Panc1 (cell line): Measurements from ENCODE around the gene EPHB6. TPM values are rescaled to one million over a fixed set of nuclear protein-coding genes. Genes with fewer than 3 reads are reported as not detected.

Experiments
- ATAC-seq: fragments of 200-7000 bp; cut with Tn5 transposase; 2 replicates; pipeline ENCODE4 v1.9.1; 2020; ENCODE audit warnings: mild to moderate bottlenecking, moderate library complexity
- BruUV-seq: library from RNA; stranded (reverse); fragments of 400-500 nt; replicated peaks from 2 replicates; lab custom pipeline; 2021; lab: Mats Ljungman, UMichigan
- CTCF ChIA-PET: fragments of 300-600 bp; sonication (Branson Sonifier 250); formaldehyde crosslinking; loops from one replicate; lab custom pipeline; 2022; ENCODE audit warnings: antibody characterized with exemption; lab: Charles Lee
- POLR2A ChIA-PET: fragments of 300-600 bp; sonication (Branson Sonifier 250); formaldehyde crosslinking; loops from one replicate; lab custom pipeline; 2022; ENCODE audit warnings: antibody characterized with exemption; lab: Charles Lee
- DNase-seq: peaks from one replicate; pipeline ENCODE4 v3.0.0-alpha.2; 2010; ENCODE audit warnings: low read depth, low spot score
- H3K27ac ChIP-seq: 2 replicates; pipeline ENCODE4 v1.5.1; 2011; ENCODE audit warnings: mild to moderate bottlenecking, low read length, inconsistent platforms
- H3K27me3 ChIP-seq: fragments of 200-500 bp; sonication (Bioruptor generic); 2 replicates; pipeline ENCODE4 v1.6.0; 2014; ENCODE audit warnings: low read length, inconsistent platforms; ENCODE audit not compliant: control insufficient read depth, insufficient read depth
- H3K36me3 ChIP-seq: fragments of 200-500 bp; sonication (Bioruptor generic); 2 replicates; pipeline ENCODE4 v1.5.1; 2014; ENCODE audit warnings: inconsistent platforms, mild to moderate bottlenecking, low read length, moderate library complexity; ENCODE audit not compliant: control insufficient read depth, insufficient read depth
- H3K4me1 ChIP-seq: 2 replicates; pipeline ENCODE4 v1.5.1; 2011; ENCODE audit warnings: inconsistent platforms, mild to moderate bottlenecking, low read length, moderate library complexity; ENCODE audit not compliant: control insufficient read depth, insufficient read depth
- H3K4me3 ChIP-seq, 2 experiments: 2 replicates each; pipeline ENCODE4 v1.5.1; 2011 to 2012; ENCODE audit warnings: low read depth in 2 of 2, low read length in 2 of 2, mild to moderate bottlenecking in 2 of 2, inconsistent platforms in 1 of 2, moderate library complexity in 1 of 2
- H3K9me3 ChIP-seq: fragments of 200-500 bp; sonication (Bioruptor generic); 2 replicates; pipeline ENCODE4 v1.5.1; 2014; ENCODE audit warnings: low read depth, mild to moderate bottlenecking, inconsistent platforms, low read length, moderate library complexity; ENCODE audit not compliant: control insufficient read depth, insufficient read depth
- CTCF ChIP-seq: fragments of 450-650 bp; IDR thresholded peaks from 2 replicates; pipeline ENCODE4 v1.5.1; 2017; ENCODE audit warnings: mild to moderate bottlenecking
- POLR2AphosphoS5 ChIP-seq: IDR thresholded peaks from 2 replicates; pipeline ENCODE4 v1.6.1; 2012; ENCODE audit warnings: mild to moderate bottlenecking, low read depth, low read length, moderate library complexity
- REST ChIP-seq, 2 experiments: IDR thresholded peaks; 2 replicates each; pipeline ENCODE4 v1.6.1; 2011 to 2012; ENCODE audit warnings: low read depth in 2 of 2, control low read depth in 1 of 2, low read length in 1 of 2, mild to moderate bottlenecking in 1 of 2, moderate library complexity in 1 of 2; ENCODE audit not compliant: insufficient read depth in 1 of 2
- SIN3A ChIP-seq: IDR thresholded peaks from 2 replicates; pipeline ENCODE4 v1.6.1; 2012; ENCODE audit warnings: low read depth, mild to moderate bottlenecking, low read length, moderate library complexity, borderline replicate concordance; ENCODE audit not compliant: insufficient read depth
- TCF7L2 ChIP-seq: IDR thresholded peaks from 2 replicates; pipeline ENCODE4 v1.6.1; 2011; ENCODE audit warnings: mild to moderate bottlenecking, low read depth, low read length, inconsistent platforms
- in situ Hi-C: cut with HindIII; loops from 2 replicates; pipeline ENCODE4 v1.10.0; 2016; ENCODE audit warnings: low sequenced_read_pairs, low pct_unique_long_range_greater_than_20kb
- intact Hi-C: fragments of 100-400 bp; cut with micrococcal nuclease; formaldehyde crosslinking; loops from one replicate; pipeline ENCODE4 v1.10.0; 2022; ENCODE audit not compliant: unreplicated experiment
- total RNA-seq: library from RNA; stranded (reverse); gene quantifications from one replicate; pipeline ENCODE4 v1.2.1, GENCODE V29; 2021; ENCODE audit not compliant: unreplicated experiment

The EPHB6 gene
- total RNA-seq, 1 experiment from 2014 or later: 0.54 TPM

DNA sequence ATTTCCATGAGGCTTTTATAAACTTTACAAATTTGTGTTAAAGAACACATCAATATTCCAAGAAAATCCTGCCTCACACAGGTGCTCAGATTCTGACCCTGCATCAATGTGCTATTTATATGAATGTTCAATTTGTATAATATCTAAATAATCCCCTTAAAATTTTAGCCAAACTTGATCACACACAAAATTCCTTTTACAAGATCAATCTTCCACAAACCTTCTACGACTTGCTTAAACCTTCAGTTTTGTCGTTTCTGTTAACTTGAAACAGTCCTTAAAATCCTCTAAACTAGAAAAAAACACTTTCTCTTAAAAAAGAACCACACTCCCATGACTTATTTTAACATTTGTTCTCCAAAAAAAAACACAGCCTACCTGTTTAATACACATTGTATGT, 50.9 kb downstream of the EPHB6 start:
- intact Hi-C loops: no loop called here
- ChIA-PET CTCF (no interaction called here), POLR2A (no interaction called here)
- no TSS peak for BruUV-seq
- H3K27ac ChIP-seq: no peak overlapping the region
- TF ChIP-seq SIN3A (no peak), TCF7L2 (no peak), POLR2AphosphoS5 (no peak), REST (IDR thresholded peaks at IDR 0.05; ENCODE audit: insufficient read depth in 1 of 2, low read depth in 2 of 2, low read length in 1 of 2) (no peak), CTCF (no peak)
- no peak overlapping the region for H3K4me3 ChIP-seq
- peaks cover 9% of the 10 kb centered on the region; the same call in 1 of the 2 replicates for H3K9me3 ChIP-seq
- in situ Hi-C loops: no loop called here
- no peaks in the 10 kb centered on the region for H3K27me3 ChIP-seq
- no peaks in the 10 kb centered on the region for H3K36me3 ChIP-seq
- ATAC-seq: no peak
- no peaks in the 10 kb centered on the region for H3K4me1 ChIP-seq
- DNase-seq: no peak

DNA sequence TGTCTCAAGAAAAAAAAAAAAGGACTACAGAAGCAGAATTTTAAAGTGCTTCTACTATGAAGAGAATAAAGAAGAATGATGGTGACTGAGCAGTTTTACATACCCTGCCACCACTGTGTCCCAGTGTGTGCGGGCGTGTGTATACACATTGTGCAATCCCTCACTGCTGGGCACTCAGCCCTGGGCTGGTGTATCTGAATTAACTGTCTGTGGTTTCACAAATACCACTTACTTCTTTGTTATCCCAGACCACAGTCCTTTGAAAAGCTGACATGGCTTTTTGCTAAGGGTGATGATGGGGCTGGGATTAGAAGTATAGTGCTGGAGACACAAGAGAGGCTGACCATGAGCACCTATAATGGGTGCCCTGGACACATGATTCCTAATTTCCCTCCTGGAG, 51.8 kb downstream of the EPHB6 start:
- in situ Hi-C loops (no loop called here), intact Hi-C loops (no loop called here)
- no peak for ATAC-seq
- no peaks in the 10 kb centered on the region for H3K36me3 ChIP-seq
- no peaks in the 10 kb centered on the region; the same call in 1 of the 2 replicates for H3K27me3 ChIP-seq
- no peak for DNase-seq
- H3K4me1 ChIP-seq: no peaks in the 10 kb centered on the region
- ChIA-PET POLR2A (no interaction called here), CTCF (no interaction called here)
- H3K27ac ChIP-seq: no peak overlapping the region
- TF ChIP-seq TCF7L2 (no peak), SIN3A (no peak)
- no peak overlapping the region for H3K4me3 ChIP-seq
- no TSS peak for BruUV-seq
- H3K9me3 ChIP-seq: peaks cover 9% of the 10 kb centered on the region; the same call in 1 of the 2 replicates

DNA sequence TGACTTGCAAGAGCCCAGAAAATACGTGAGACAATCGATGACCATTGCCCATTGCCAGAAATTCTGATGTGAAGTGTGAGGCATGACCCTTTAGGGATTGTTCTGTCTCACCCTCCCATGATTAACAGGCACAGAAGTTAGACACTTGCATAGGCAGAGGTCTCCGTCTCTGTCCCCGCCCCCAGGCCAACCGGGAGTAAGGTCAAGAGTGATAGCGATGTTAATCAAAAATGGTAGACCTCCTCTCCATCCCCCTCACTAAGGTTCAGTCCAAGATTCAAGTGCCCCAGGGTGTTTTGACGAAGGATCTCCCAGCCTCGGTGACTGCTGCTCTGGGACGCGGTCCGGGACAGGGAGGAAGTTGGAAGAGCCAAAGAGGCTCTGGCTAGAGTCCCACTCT, 53.4 kb downstream of the EPHB6 start:
- DNase-seq (no peak), ATAC-seq (no peak)
- no peak for TF ChIP-seq CTCF
- TF ChIP-seq SIN3A: no peak
- TF ChIP-seq TCF7L2: no peak
- no peak for TF ChIP-seq REST (IDR thresholded peaks at IDR 0.05; ENCODE audit: insufficient read depth in 1 of 2, low read depth in 2 of 2, low read length in 1 of 2)
- TF ChIP-seq POLR2AphosphoS5: no peak
- no peaks in the 10 kb centered on the region; the same call in 1 of the 2 replicates for H3K27me3 ChIP-seq
- no peak overlapping the region for H3K4me3 ChIP-seq
- intact Hi-C loops (no loop called here), in situ Hi-C loops (no loop called here)
- H3K9me3 ChIP-seq: peaks cover 9% of the 10 kb centered on the region; the same call in 1 of the 2 replicates
- POLR2A ChIA-PET: no interaction called here
- no peak overlapping the region for H3K27ac ChIP-seq
- no peaks in the 10 kb centered on the region for H3K36me3 ChIP-seq
- CTCF ChIA-PET: no interaction called here
- BruUV-seq: no TSS peak
- no peaks in the 10 kb centered on the region for H3K4me1 ChIP-seq
